ENCODE results near the gene WDR55. TPM values are rescaled to one million over a fixed set of nuclear protein-coding genes. Genes with fewer than 3 reads are reported as not detected.

The WDR55 gene
- total RNA-seq, 4 donors from 2014 or later = 24.2 to 29.5 (median 25.4) TPM

DNA sequence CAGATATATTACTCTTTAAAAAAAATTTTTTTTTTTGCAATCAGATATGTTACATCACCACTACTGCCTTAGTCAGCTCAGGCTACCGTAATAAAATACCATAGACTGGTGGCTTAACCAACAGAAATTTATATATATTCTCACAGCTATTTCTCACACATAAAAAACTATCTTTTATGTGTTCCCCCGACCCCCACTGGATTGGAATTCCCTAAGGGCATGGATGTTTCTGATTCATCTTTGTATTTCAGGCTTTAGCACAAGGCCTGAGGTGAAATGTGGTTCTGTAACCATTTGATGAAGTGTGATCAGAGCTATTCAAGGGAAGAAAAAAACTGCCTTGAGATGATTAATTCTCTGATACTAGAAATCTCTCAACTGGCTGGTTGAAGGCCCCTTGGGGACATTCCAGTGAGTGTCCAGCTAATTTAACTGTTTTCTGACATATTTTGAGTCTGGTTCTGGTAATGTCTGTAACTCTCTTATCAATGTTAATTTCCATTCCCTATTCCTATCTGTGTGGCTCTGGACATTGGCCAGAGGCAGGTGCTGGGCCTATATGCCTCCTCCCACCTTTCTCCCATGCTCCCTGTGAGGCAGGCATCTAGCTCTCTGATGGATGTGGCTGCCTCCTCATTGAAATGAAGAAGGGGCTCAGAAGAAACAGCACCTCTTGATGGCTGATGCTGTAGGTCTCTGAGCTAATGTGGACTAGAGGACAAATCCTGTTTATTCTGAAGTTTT is 34.2 kb upstream of the WDR55 start:
- H3K36me3 ChIP-seq = no peaks in the 10 kb centered on the region
- H3K4me3 ChIP-seq = peak overlapping the region in 2 of 4 donors; percentile 55 to 70
- WGBS, 2 donors = 15 to 44% methylated on average over 2 of the region's 2 CpGs
- peaks cover 6 to 37% (median 19%) of the 10 kb centered on the region in 3 donors for H3K4me1 ChIP-seq
- H3K27ac ChIP-seq = peak overlapping the region in 2 of 4 donors; percentile 32 to 70
- H3K27me3 ChIP-seq = no peaks in the 10 kb centered on the region
- intact Hi-C loops (cut with DNase I) = loop anchor here (10.0 kb wide), 1 partner anchor 256 kb away; no protein-coding TSS in a partner anchor
- H3K9me3 ChIP-seq = no peaks in the 10 kb centered on the region
- DNase-seq = no peak
- no peak for TF ChIP-seq POLR2A (IDR thresholded peaks at IDR 0.05)
- TF ChIP-seq, protein P1, sequence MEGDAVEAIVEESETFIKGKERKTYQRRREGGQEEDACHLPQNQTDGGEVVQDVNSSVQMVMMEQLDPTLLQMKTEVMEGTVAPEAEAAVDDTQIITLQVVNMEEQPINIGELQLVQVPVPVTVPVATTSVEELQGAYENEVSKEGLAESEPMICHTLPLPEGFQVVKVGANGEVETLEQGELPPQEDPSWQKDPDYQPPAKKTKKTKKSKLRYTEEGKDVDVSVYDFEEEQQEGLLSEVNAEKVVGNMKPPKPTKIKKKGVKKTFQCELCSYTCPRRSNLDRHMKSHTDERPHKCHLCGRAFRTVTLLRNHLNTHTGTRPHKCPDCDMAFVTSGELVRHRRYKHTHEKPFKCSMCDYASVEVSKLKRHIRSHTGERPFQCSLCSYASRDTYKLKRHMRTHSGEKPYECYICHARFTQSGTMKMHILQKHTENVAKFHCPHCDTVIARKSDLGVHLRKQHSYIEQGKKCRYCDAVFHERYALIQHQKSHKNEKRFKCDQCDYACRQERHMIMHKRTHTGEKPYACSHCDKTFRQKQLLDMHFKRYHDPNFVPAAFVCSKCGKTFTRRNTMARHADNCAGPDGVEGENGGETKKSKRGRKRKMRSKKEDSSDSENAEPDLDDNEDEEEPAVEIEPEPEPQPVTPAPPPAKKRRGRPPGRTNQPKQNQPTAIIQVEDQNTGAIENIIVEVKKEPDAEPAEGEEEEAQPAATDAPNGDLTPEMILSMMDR (IDR thresholded peaks at IDR 0.05) = no peak

DNA sequence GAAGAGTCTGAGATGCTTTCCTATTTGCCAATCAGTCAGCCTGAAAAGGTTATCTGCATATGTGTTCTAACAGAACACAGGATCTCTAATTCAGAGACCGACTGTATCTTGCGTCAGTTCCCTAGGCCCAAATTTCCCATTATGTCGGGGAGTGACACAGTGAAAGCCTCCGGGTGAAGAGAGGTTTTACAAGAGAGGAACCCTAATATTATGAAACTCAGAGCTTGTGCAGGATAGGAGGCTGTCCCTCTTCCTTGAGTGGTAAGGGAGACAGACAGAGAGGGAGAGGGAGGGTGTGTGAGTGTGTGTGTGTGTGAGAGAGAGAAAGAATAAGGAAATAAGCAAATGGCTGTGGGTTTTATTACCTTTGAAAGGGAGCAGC is 33.7 kb upstream of the WDR55 start:
- Histone ChIP-seq H3K36me3 (no peaks in the 10 kb centered on the region), H3K9me3 (no peaks in the 10 kb centered on the region), H3K4me3 (peak overlapping the region; percentile 1 to 70 (median 52)), H3K27ac (peak overlapping the region in 3 of 4 donors; percentile 32 to 88 (median 68)), H3K27me3 (no peaks in the 10 kb centered on the region), H3K4me1 (peaks cover 6 to 37% (median 19%) of the 10 kb centered on the region in 3 donors)
- DNase-seq = no peak
- TF ChIP-seq POLR2A (IDR thresholded peaks at IDR 0.05) = no peak
- TF ChIP-seq, protein P1 (IDR thresholded peaks at IDR 0.05) = no peak
- intact Hi-C loops (cut with DNase I) = loop anchor here (10.0 kb wide), 1 partner anchor 256 kb away; no protein-coding TSS in a partner anchor
- WGBS, 2 donors = 74 to 84% methylated on average over 4 of the region's 4 CpGs

DNA sequence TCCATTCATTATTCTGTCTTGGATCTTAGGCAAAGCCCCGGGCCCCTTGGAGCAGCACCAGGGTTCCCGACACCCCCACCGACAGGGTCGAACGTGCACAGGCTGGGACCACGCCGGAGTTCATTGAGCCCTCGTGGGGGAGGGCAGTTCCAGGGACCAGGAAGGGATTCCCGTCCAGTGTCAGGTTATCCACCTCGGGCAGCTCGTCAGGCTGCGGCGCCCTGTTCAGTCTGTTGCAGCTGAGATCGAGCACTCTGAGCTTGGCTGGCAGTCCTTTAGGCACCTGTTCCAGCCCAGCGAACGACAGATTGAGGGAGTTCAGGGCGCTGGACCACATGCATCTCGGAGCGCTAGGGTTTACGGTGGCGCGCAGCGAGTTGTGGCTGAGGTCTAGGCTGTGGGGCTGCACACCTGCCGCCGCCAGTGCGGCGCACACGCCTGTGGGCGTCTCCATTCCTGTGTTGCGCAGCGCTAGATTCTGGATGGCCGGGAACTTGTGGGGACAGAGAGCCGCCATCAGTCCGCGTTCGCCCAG is 32.8 kb upstream of the WDR55 start:
- WGBS, 2 donors = 6 to 44% methylated on average over 12 to 14 of the region's 36 CpGs
- Histone ChIP-seq H3K27ac (peak overlapping the region; percentile 68 to 88 (median 76)), H3K27me3 (no peaks in the 10 kb centered on the region), H3K4me3 (peak overlapping the region; percentile 48 to 70 (median 52)), H3K4me1 (peaks cover 6 to 37% (median 19%) of the 10 kb centered on the region in 3 donors), H3K36me3 (no peaks in the 10 kb centered on the region), H3K9me3 (no peaks in the 10 kb centered on the region)
- DNase-seq = no peak
- TF ChIP-seq, protein P1 (IDR thresholded peaks at IDR 0.05) = no peak
- TF ChIP-seq POLR2A (IDR thresholded peaks at IDR 0.05) = no peak
- intact Hi-C loops (cut with DNase I) = loop anchor here (10.0 kb wide), 1 partner anchor 257 kb away; no protein-coding TSS in a partner anchor

DNA sequence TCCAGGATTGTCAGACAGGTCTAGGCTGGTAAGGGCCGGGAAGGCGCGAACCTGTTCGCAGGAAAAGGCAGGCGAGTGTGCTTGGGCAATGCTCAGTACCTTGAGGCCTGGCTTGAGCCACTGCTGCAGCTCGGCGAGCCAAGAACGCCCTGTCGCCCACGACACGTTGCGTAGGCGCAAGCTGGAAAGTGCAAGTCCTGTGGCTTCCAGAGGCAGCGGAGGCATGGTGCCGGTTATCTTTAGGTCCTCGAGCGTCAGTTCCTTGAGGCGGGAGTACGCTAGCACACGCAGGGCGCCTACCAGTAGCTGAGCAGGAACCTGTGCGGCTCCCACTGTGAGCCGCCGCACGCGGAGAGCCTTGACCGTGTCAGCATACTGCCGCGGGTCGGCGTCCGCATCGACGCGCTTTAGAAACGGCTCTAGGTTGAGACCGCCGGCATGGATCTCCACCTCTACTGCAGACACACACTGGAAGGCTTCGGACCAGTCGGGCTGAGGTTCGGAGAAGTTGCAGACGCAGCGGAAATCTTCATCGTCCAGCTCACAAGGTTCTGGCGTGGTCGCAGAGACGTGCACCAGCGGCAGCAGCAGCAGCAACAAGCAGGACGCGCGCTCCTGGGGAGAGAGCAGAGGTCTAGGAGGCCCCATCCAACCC is 32.2 kb upstream of the WDR55 start:
- H3K4me1 ChIP-seq = peaks cover 6 to 37% (median 19%) of the 10 kb centered on the region in 3 donors
- H3K36me3 ChIP-seq = no peaks in the 10 kb centered on the region
- no peaks in the 10 kb centered on the region for H3K27me3 ChIP-seq
- WGBS, 2 donors = 3% methylated on average over 20 to 23 of the region's 51 CpGs
- intact Hi-C loops (cut with DNase I) = loop anchor here (10.0 kb wide), 1 partner anchor 258 kb away; no protein-coding TSS in a partner anchor
- no peak for TF ChIP-seq POLR2A (IDR thresholded peaks at IDR 0.05)
- TF ChIP-seq, protein P1 (IDR thresholded peaks at IDR 0.05) = no peak
- no peaks in the 10 kb centered on the region for H3K9me3 ChIP-seq
- peak overlapping the region; percentile 48 to 70 (median 52) for H3K4me3 ChIP-seq
- no peak for DNase-seq
- peak overlapping the region; percentile 68 to 88 (median 76) for H3K27ac ChIP-seq

Data from esophagus squamous epithelium (tissue), 5 donors.